DOHH2 (cell line): ENCODE measurements around the gene RIN3.

Experiments
- CTCF ChIP-seq: fragments of 200-600 bp; sonication (generic); IDR thresholded peaks from one replicate; pipeline ENCODE4 v1.5.1; 2014; ENCODE audit warnings: antibody characterized with exemption, mild to moderate bottlenecking, low read depth, low read length; ENCODE audit not compliant: poor library complexity, severe bottlenecking
- EZH2phosphoT487 ChIP-seq: fragments of 200-600 bp; sonication (generic); IDR thresholded peaks from 2 replicates; pipeline ENCODE4 v1.6.1; 2017; ENCODE audit warnings: borderline replicate concordance, mild to moderate bottlenecking, antibody characterized with exemption, low read length, moderate library complexity, mixed read lengths

GRCh38 chr14:92677087-92677668, 163.6 kb downstream of the RIN3 start:
- TF ChIP-seq CTCF (no peak), EZH2phosphoT487 (no peak)
